ENCODE measurements around the gene ADGRG3. TPM values are rescaled to one million over a fixed set of nuclear protein-coding genes. Genes with fewer than 3 reads are reported as not detected.

ADGRG3 gene
- total and polyA plus RNA-seq, 9 of the 15 experiments (the other 6 are each of a cell fraction or from before 2014, with no cell fraction given): 0.09 to 0.52 (median 0.14) TPM; not detected in 3

DNA sequence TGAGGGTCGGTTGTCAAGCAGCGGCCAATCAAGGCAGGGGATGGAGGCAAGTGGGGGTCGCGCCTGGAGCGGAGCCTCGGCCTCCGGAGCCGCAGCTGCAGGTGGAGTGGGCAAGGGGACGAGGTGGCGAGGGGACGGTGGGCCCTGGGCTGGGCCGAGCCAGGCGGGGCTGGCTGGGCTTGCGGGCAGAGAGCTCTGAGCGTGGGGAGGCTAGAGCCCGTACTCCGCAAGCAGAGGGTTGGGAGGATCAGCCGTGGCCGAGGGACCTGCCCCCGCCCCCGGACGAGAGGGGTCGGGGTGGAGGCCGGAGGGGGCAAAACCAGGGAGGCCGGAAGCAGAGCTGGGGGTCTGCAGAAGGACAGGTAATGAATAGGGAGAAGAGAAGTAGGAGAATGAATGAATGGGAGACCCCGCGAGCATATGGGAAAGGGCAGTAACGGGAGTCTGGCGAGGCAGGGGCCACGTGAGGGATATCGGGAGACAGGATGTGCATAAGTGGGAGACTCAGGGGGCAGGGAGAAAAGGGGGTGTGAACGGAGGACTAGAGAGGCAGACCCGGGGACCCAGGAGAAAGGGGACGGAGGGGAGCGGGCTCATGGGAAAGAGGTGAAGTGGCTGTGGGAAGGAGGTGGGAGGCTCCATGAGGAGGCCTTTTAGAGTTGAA is 67.8 kb downstream of the ADGRG3 start, which contains the start of gene KATNB1 (continued):
- TF ChIP-seq, protein P1, sequence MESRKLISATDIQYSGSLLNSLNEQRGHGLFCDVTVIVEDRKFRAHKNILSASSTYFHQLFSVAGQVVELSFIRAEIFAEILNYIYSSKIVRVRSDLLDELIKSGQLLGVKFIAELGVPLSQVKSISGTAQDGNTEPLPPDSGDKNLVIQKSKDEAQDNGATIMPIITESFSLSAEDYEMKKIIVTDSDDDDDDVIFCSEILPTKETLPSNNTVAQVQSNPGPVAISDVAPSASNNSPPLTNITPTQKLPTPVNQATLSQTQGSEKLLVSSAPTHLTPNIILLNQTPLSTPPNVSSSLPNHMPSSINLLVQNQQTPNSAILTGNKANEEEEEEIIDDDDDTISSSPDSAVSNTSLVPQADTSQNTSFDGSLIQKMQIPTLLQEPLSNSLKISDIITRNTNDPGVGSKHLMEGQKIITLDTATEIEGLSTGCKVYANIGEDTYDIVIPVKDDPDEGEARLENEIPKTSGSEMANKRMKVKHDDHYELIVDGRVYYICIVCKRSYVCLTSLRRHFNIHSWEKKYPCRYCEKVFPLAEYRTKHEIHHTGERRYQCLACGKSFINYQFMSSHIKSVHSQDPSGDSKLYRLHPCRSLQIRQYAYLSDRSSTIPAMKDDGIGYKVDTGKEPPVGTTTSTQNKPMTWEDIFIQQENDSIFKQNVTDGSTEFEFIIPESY (CRISPR knock-in tag; IDR thresholded peaks at IDR 0.05): no peak
- TF ChIP-seq, protein P2, sequence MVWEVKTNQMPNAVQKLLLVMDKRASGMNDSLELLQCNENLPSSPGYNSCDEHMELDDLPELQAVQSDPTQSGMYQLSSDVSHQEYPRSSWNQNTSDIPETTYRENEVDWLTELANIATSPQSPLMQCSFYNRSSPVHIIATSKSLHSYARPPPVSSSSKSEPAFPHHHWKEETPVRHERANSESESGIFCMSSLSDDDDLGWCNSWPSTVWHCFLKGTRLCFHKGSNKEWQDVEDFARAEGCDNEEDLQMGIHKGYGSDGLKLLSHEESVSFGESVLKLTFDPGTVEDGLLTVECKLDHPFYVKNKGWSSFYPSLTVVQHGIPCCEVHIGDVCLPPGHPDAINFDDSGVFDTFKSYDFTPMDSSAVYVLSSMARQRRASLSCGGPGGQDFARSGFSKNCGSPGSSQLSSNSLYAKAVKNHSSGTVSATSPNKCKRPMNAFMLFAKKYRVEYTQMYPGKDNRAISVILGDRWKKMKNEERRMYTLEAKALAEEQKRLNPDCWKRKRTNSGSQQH (CRISPR knock-in tag; IDR thresholded peaks at IDR 0.05): peak; percentile 79
- TF ChIP-seq NR2C2 (CRISPR knock-in tag; IDR thresholded peaks at IDR 0.05): no peak
- no peak for TF ChIP-seq NR2C2 (tag; IDR thresholded peaks at IDR 0.05)
- TF ChIP-seq, protein P3, sequence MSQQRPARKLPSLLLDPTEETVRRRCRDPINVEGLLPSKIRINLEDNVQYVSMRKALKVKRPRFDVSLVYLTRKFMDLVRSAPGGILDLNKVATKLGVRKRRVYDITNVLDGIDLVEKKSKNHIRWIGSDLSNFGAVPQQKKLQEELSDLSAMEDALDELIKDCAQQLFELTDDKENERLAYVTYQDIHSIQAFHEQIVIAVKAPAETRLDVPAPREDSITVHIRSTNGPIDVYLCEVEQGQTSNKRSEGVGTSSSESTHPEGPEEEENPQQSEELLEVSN (IDR thresholded peaks at IDR 0.05; ENCODE audit: borderline replicate concordance in 1 of 2, extremely low read depth in 1 of 2, insufficient read depth in 1 of 2, insufficient read length in 1 of 2, low read depth in 1 of 2, low read length in 1 of 2, poor library complexity in 1 of 2, severe bottlenecking in 1 of 2): peak; percentile 45 to 69
- TF ChIP-seq ETV6 (IDR thresholded peaks at IDR 0.05; ENCODE audit: borderline replicate concordance in 1 of 2, low read depth in 2 of 2, low read length in 1 of 2): no peak
- TF ChIP-seq ETV6 (CRISPR knock-in tag; IDR thresholded peaks at IDR 0.05; ENCODE audit: borderline replicate concordance): no peak
- TF ChIP-seq FOXA3 (CRISPR knock-in tag; conservative IDR thresholded peaks at IDR 0.05 in 1 of 2, IDR thresholded peaks at IDR 0.05 in 1 of 2): peak in 1 of 2 experiments; percentile 72; a peak in 2 of 4 replicates
- TF ChIP-seq CREM (IDR thresholded peaks at IDR 0.05; ENCODE audit: low read depth): no peak
- no peak for TF ChIP-seq NR3C1 (CRISPR knock-in tag; IDR thresholded peaks at IDR 0.05)
- TF ChIP-seq ZNF253 (CRISPR knock-in tag; conservative IDR thresholded peaks at IDR 0.05): no peak
- no peak for TF ChIP-seq ZNF217 (CRISPR knock-in tag; IDR thresholded peaks at IDR 0.05)
- TF ChIP-seq HLTF (IDR thresholded peaks at IDR 0.05): 0 out of 2 replicates have a peak, but pooled peaks have one; percentile 41
- no peak for TF ChIP-seq BRD9 (IDR thresholded peaks at IDR 0.05; ENCODE audit: low read depth, partially characterized antibody)
- no peak for TF ChIP-seq DIDO1 (tag; IDR thresholded peaks at IDR 0.05; ENCODE audit: low read depth)
- TF ChIP-seq RHOXF2B (CRISPR knock-in tag; conservative IDR thresholded peaks at IDR 0.05): no peak
- no peak for TF ChIP-seq ZNF124 (CRISPR knock-in tag; IDR thresholded peaks at IDR 0.05)
- TF ChIP-seq HDAC1 (IDR thresholded peaks at IDR 0.05): peak in 1 of 2 experiments; percentile 79; a peak in 1 of 4 replicates
- TF ChIP-seq, protein P4, sequence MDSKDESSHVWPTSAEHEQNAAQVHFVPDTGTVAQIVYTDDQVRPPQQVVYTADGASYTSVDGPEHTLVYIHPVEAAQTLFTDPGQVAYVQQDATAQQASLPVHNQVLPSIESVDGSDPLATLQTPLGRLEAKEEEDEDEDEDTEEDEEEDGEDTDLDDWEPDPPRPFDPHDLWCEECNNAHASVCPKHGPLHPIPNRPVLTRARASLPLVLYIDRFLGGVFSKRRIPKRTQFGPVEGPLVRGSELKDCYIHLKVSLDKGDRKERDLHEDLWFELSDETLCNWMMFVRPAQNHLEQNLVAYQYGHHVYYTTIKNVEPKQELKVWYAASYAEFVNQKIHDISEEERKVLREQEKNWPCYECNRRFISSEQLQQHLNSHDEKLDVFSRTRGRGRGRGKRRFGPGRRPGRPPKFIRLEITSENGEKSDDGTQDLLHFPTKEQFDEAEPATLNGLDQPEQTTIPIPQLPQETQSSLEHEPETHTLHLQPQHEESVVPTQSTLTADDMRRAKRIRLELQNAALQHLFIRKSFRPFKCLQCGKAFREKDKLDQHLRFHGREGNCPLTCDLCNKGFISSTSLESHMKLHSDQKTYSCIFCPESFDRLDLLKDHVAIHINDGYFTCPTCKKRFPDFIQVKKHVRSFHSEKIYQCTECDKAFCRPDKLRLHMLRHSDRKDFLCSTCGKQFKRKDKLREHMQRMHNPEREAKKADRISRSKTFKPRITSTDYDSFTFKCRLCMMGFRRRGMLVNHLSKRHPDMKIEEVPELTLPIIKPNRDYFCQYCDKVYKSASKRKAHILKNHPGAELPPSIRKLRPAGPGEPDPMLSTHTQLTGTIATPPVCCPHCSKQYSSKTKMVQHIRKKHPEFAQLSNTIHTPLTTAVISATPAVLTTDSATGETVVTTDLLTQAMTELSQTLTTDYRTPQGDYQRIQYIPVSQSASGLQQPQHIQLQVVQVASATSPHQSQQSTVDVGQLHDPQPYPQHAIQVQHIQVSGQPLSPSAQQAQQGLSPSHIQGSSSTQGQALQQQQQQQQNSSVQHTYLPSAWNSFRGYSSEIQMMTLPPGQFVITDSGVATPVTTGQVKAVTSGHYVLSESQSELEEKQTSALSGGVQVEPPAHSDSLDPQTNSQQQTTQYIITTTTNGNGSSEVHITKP (IDR thresholded peaks at IDR 0.05; ENCODE audit: partially characterized antibody): peak; percentile 3
- no peak for TF ChIP-seq SMC3 (conservative IDR thresholded peaks at IDR 0.05; ENCODE audit: insufficient read depth, low read depth, low read length)
